ENCODE data around the gene TSPAN8.

The TSPAN8 gene

GRCh38 chr12:71191509-71192196, 33.9 kb upstream of the TSPAN8 start:
- DNase-seq (ENCODE audit: extremely low read depth, low read depth) = no peak
- TF ChIP-seq CTCF (IDR thresholded peaks at IDR 0.05; ENCODE audit: low read depth, low read length) = no peak

DNA sequence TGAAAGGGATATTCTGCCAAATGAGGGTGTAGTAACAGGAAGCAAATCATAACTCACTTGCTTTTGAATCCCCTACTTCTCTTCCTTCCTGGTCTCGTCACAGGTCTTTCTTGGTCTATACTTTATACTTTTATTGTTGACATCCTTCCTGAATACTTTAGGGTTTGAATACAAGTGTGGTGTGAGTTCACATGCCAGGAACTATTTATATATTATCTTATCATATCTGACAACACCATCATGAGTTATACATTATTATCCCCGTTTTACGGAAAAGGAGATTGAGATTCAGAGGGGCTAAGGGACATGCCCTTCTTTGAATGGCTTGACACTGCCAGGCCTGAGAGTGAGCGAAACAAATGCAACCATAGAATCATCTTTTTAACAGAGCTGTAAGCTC, 33.0 kb upstream of the TSPAN8 start:
- TF ChIP-seq CTCF (IDR thresholded peaks at IDR 0.05; ENCODE audit: low read depth, low read length) = no peak
- no peak for DNase-seq (ENCODE audit: extremely low read depth, low read depth)

- DNase-seq (ENCODE audit: extremely low read depth, low read depth) = no peak
- no peak for TF ChIP-seq CTCF (IDR thresholded peaks at IDR 0.05; ENCODE audit: low read depth, low read length)
Measured at GRCh38 chr12:71187379-71187778, 29.6 kb upstream of the TSPAN8 start.

GRCh38 chr12:71186571-71187288, 28.9 kb upstream of the TSPAN8 start:
- no peak for TF ChIP-seq CTCF (IDR thresholded peaks at IDR 0.05; ENCODE audit: low read depth, low read length)
- DNase-seq (ENCODE audit: extremely low read depth, low read depth) = no peak

GRCh38 chr12:71183846-71184245, 26.0 kb upstream of the TSPAN8 start:
- no peak for TF ChIP-seq CTCF (IDR thresholded peaks at IDR 0.05; ENCODE audit: low read depth, low read length)
- no peak for DNase-seq (ENCODE audit: extremely low read depth, low read depth)

DNA sequence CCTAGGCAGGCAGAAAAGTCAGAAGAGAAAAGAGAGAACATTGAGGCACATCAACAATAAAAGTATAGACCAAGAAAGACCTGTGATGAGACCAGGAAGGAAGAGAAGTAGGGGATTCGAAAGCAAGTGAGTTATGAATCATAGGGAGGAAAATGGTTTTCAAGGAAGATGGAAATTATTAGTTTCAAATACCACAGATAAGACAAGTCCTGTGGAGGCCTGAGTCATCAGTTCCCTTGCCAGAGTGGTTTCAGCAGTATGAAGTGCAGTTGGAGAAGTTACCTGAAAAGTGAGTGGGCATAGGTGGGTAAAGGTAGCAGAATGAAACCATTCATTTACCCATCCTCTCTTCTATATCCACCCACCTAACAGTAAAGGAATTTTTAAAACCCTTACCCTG, 25.2 kb upstream of the TSPAN8 start:
- no peak for TF ChIP-seq CTCF (IDR thresholded peaks at IDR 0.05; ENCODE audit: low read depth, low read length)
- DNase-seq (ENCODE audit: extremely low read depth, low read depth) = no peak

DNA sequence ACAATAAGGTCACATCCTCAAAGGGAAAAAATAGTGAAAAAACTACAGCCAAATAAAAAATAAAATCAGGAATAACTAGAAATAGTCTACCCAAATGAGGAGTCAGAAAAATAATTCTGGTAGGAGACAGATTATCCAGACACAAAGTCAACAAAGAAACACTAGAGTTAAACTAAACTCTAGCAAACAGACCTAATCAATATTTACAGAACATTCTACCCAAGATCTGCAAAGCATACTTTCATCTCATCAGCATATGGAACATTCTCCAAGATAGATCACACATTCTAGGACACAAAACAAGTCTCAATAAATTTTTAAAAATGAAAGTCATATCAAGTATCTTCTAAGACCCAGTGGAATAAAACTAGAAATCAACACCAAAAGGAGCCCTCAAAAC, 20.4 kb upstream of the TSPAN8 start:
- DNase-seq (ENCODE audit: extremely low read depth, low read depth) = no peak
- TF ChIP-seq CTCF (IDR thresholded peaks at IDR 0.05; ENCODE audit: low read depth, low read length) = no peak

All from AG09319 (cell line).